Measurements from ENCODE around the gene FLT3LG.
"Not testable (repeated sequence)": the region's sequence is repeated elsewhere in the genome, so short reads cannot be mapped to it uniquely, and the experiment has no call there.

Gene FLT3LG

GRCh38 chr19:49463960-49464740 is 9.9 kb upstream of the FLT3LG start:
- DNase-seq: no peak

- no peak for DNase-seq
Measured at GRCh38 chr19:49465371-49465770, 8.6 kb upstream of the FLT3LG start.

- no peak for DNase-seq
Measured at GRCh38 chr19:49468199-49468598, 5.8 kb upstream of the FLT3LG start.

- DNase-seq: no peak
Measured at GRCh38 chr19:49468746-49469447, 5.1 kb upstream of the FLT3LG start.

GRCh38 chr19:49469828-49470614 is 4.0 kb upstream of the FLT3LG start:
- no peak for DNase-seq

GRCh38 chr19:49470615-49470978 is 3.4 kb upstream of the FLT3LG start:
- DNase-seq: no peak

GRCh38 chr19:49472936-49473335 is 1.1 kb upstream of the FLT3LG start:
- no peak for DNase-seq

- DNase-seq: not testable (repeated sequence)
Measured at GRCh38 chr19:49473501-49473867, 531 bp upstream of the FLT3LG start.

GRCh38 chr19:49474542-49474924 is 518 bp downstream of the FLT3LG start:
- DNase-seq: no peak

- no peak for DNase-seq
Measured at GRCh38 chr19:49475191-49475917, 1.3 kb downstream of the FLT3LG start.

- no peak for DNase-seq
Measured at GRCh38 chr19:49475995-49476880, 2.2 kb downstream of the FLT3LG start.

- no peak for DNase-seq
Measured at GRCh38 chr19:49479975-49480628, 6.1 kb downstream of the FLT3LG start.

- DNase-seq: no peak
Measured at GRCh38 chr19:49481020-49481683, 7.1 kb downstream of the FLT3LG start.

- DNase-seq: no peak
Measured at GRCh38 chr19:49486232-49486631, 12.2 kb downstream of the FLT3LG start.

- no peak for DNase-seq
Measured at GRCh38 chr19:49486710-49487276, 12.8 kb downstream of the FLT3LG start.

- DNase-seq: peak; percentile 91
Measured at GRCh38 chr19:49487277-49488045, 13.4 kb downstream of the FLT3LG start, which contains the start of gene RPL13A. Gene RPL13A (plus strand): TSS chr19:49487608. CDS start chr19:49487630, 22 bp downstream.

GRCh38 chr19:49488046-49488862 is 14.2 kb downstream of the FLT3LG start:
- DNase-seq: no peak

- DNase-seq: no peak
Measured at GRCh38 chr19:49488863-49489537, 15.0 kb downstream of the FLT3LG start.

All from NCI-H1417 treated with DMSO at 0.1 percent for 48 hours (cell line).